Activated T-helper 1 cell treated with anti-CD3 and anti-CD28 coated beads, Interleukin-2, amount 50 U/mL, for 16 hours (primary cell): Measurements from ENCODE around the gene VAMP4.

Source experiments
- DNase-seq, 2 donors: peaks; one replicate each; pipeline ENCODE4 v3.0.0-alpha.2; 2020; ENCODE audit warnings: low read depth in 1 of 2, low spot score in 1 of 2

Gene VAMP4, protein sequence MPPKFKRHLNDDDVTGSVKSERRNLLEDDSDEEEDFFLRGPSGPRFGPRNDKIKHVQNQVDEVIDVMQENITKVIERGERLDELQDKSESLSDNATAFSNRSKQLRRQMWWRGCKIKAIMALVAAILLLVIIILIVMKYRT

DNA sequence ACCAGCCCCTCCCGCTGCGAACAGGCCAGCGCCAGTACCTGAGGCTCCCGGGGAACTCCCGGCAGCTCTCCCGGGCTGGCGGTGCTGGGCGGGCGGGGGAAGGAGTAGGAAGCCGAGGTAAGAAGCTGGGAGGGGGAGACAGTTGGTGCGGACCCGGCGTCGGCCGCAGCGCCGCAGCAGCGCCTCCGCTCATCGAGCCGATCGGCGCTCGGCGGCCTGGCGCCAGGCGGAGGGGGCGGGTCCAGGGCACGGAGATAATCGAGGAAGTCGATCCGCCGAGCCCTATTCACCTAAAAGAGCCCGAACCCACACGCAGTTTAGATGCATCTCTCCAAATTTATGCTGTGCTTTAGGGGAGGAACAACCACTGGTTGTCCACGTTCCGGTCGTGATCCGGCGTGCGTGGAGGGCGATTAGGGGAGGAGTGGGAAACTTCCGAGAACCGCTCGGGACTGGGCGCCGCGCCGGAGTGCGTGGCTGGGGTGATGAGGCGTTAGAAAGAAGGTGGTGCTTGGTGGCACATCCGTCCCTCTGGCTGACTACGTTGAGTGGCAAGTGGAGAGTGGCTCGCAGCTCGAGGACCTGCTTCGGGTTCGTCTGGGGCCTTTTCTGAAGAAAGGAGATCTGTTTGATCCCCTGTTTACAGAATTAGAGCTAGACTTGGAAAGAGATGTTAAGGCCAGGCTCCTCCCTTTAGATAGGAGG lies at the start of gene VAMP4:
Gene VAMP4 (minus strand): TSS at position 194 of the 705 bp plus-strand sequence. CDS start 3,651 bp downstream, outside the sequence.
- DNase-seq = peak; percentile 67 to 78

DNA sequence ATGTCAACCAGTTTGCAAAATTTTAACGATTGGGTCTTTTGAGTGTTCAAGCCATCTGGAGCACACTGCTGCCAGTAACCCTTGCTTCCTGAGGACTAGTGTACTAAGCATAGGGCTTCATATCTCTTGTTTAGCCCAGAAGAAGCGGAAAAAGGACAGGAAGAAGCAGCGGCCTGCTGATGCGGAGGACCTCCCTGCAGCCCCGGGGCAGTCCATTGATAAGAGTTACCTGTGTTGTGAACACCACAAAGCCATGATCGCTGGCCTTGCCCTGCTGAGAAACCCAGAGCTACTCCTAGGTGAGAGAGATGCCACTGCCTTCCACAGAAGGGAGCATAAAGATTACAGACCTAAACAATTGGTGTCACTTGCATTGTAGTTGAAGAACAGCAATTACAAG lies 48.5 kb upstream of the VAMP4 start:
- no peak for DNase-seq

DNA sequence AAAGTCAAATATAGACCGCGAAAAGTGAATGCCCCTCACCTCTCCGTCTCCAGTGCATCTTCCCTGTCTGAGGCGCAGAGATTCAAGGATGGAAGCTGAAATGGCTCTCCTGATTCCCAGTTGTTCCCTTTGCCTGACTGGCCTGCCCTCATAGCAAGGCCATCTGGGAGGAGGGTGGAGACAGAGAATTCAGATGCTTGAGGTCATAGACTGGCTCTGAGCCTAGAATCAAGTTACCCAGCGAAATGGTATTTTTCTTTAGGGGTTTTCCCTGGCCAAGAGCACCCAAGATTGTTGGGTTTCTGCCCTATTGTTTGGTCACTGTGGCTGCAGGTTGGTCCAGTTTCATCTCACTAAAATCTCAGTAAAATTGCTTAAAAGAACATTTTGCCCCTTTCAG lies 46.8 kb upstream of the VAMP4 start:
- no peak for DNase-seq

DNA sequence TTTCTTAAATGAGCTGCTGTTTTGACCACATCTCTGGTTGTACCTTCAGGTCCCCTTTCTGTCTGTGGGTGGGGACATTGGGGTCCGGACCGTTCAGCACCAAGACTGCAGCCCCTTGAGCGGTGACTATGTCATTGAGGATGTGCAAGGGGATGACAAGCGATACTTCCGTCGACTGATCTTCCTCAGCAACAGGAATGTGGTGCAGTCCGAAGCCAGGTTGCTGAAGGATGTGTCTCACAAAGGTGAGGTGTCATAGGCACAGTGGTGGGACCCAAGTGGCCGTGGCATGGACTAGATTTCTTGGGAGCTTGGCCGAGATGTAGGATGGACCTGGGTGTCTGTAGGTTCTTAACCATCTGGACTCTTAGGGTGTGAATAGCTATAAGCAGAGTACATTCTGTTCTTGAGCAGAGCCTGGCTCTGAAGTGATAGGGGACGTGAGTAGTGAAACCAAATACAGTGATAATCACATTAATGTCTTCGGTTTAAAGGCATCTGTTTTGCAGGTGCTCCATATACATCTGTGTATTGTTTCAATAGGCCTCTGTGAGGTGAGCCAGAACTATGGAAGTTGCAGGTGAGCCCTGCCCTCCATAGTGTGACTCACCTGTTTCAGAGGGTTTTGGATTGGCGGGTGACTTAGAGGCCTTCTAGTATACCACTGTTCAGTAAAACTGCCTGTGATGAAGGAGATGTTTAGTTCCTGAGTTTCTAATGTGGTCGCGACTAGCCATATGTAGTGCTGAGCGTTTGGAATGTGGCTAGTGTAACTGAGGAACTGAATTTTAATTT lies 46.0 kb upstream of the VAMP4 start:
- no peak for DNase-seq

- no peak for DNase-seq
These were observed 44.7 kb upstream of the VAMP4 start for GRCh38 chr1:171786534-171786933.

- DNase-seq = no peak
These were observed 43.9 kb upstream of the VAMP4 start for GRCh38 chr1:171785766-171786165.

- DNase-seq = no peak
These were observed 42.9 kb upstream of the VAMP4 start for GRCh38 chr1:171784784-171785183.

GRCh38 chr1:171783816-171784530 lies 42.1 kb upstream of the VAMP4 start:
- DNase-seq = no peak

- DNase-seq = peak; percentile 94 to 98
These were observed 39.5 kb upstream of the VAMP4 start, which contains the start of gene METTL13 for GRCh38 chr1:171781176-171781875. Gene METTL13 (plus strand): TSS chr1:171781660. CDS start chr1:171781968, 308 bp downstream.

DNA sequence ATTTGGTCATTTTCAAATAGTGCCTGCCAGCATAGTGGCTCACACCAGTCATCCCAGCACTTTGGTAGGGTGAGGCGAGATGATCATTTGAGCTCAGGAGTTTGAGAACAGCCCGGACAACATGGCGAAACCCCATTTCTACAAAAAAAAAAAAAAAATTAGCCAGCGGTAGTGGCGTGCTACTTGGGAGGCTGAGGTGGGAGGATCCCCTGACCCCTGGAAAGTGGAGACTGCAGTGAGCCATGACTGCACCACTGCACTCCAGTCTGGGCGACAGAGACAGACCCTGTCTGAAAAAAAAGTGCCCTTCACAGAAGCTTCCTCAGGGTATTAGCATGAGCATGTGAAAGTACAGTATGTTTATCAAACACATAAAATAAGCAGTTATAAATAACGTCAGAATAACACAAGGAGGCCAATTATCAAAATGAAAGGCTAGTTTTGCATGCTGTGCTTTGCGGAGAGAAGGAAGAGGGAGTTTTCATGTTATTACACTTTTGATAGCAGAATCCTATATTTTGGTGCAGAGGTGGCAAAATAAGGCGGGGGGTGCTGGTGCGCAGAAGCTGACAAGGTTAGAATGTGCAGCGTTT lies 38.8 kb upstream of the VAMP4 start:
- no peak for DNase-seq

- DNase-seq = no peak
These were observed 30.4 kb upstream of the VAMP4 start for GRCh38 chr1:171772312-171772711.

DNA sequence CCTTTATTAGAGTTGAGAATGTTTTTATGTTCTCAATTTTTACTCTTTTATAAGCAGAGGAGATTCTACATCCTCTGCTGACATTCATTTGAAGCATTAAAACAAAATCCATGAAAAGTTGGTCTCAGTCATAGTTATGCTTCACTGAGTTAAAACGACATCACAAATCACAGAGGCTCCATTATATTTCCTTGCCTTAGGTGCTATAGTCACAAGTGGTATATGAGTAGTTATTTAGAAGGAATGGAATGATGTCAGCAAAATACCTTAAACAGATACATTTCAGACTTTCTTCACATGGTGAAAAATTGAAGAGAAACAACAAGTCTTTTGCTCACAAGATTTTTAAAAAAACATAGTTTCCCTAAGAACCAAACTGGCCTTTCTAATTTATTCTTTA lies 27.9 kb upstream of the VAMP4 start:
- no peak for DNase-seq

- DNase-seq = no peak
These were observed 27.3 kb upstream of the VAMP4 start for GRCh38 chr1:171769171-171769570.

DNA sequence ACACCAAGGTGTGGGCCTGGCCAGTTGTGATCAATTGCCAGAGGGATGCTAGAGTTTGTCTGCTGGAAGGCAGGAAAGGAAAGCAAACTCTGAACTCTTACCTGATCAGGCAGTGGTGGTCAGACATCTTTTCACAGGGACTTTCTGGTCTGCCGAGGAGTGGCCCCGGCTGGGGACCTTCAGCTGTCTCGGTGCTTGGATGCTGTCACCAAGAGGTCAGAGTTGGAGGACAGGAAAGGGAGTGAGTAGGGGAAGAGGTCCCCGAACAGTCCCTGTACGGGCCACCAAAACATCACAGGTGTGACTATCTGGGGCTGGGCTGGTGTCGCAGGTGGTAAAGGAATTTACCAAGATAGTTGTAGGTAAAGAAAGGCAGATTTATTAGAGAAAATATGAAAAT lies 21.9 kb upstream of the VAMP4 start:
- no peak for DNase-seq

- no peak for DNase-seq
These were observed 20.3 kb upstream of the VAMP4 start for GRCh38 chr1:171762143-171762563.

DNA sequence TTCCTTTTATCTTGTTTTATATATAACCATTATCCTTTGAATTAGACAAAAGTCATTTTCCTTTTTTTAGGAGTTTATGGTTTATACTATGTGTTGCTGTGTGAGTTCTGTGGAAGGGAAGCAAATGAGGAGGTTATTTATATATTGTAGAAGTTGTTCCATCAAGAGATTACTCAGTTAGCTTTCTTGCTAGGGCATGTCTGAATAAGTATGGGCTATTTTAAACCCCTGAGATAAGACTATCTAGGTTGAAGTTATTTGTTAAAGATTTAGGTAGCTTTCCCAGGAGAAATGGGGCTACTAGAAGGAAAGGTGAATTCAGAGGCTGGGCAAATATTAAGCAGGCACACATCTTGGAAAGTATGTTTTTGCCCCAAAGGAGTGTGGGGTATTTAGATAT lies 16.1 kb upstream of the VAMP4 start:
- DNase-seq = no peak

GRCh38 chr1:171756856-171757255 lies 15.0 kb upstream of the VAMP4 start:
- DNase-seq = no peak

DNA sequence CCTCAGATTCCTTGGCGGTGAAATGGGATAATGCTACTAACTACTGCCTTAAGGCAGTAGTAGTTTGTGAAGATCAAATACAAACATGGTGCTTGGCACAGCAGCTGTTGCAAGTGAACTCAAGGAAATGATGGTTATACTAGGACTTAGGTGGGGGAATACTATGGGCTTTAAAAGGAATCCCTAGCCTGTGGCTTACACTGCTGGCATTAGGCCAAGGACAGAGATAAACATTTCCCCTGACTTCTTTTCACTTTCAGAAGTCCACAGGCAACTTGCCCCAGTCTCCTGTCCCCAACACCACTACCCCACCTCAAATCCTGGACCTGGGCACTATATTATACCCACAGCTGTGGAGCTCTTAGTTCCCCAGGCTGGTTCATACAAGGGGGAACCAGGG lies 13.1 kb upstream of the VAMP4 start:
- no peak for DNase-seq

- no peak for DNase-seq
These were observed 12.5 kb upstream of the VAMP4 start for GRCh38 chr1:171754353-171754705.

- DNase-seq = no peak
These were observed 12.0 kb upstream of the VAMP4 start for GRCh38 chr1:171753685-171754352.
